ENCODE measurements around the gene SEC24C. TPM values are rescaled to one million over a fixed set of nuclear protein-coding genes. Genes with fewer than 3 reads are reported as not detected.

The SEC24C gene
- total RNA-seq, 2 donors from 2014 or later, result 29.1 to 30.3 TPM

GRCh38 chr10:73744664-73744975 lies 448 bp downstream of the SEC24C start:
- Histone ChIP-seq H3K27ac (peak overlapping the region; percentile 75 to 96 (median 92)), H3K4me1 (peaks cover 44% of the 10 kb centered on the region), H3K36me3 (replicated peaks in 1 of 2; ENCODE audit: insufficient read depth in 1 of 2, low read depth in 2 of 2) (peaks cover 0 to 9% of the 10 kb centered on the region in 2 donors), H3K27me3 (no peaks in the 10 kb centered on the region), H3K9me3 (no peaks in the 10 kb centered on the region), H3K4me3 (peak overlapping the region; percentile 64 to 72)
- TF ChIP-seq CTCF (IDR thresholded peaks at IDR 0.05) (no peak), POLR2A (IDR thresholded peaks at IDR 0.05) (no peak)
- DNase-seq (peak; percentile 43 to 66 (median 62)), ATAC-seq (peak; percentile 8)
- intact Hi-C loops (cut with DNase I), result no loop called here
- 0% methylated on average over 4 to 10 of the region's 10 CpGs for WGBS, 2 donors

- peaks cover 0 to 20% of the 10 kb centered on the region in 2 donors for H3K36me3 ChIP-seq (replicated peaks in 1 of 2; ENCODE audit: insufficient read depth in 1 of 2, low read depth in 2 of 2)
- H3K27me3 ChIP-seq, result no peaks in the 10 kb centered on the region
- H3K4me3 ChIP-seq, result no peak overlapping the region
- H3K4me1 ChIP-seq, result peaks cover 54% of the 10 kb centered on the region
- ATAC-seq, result no peak
- H3K27ac ChIP-seq, result no peak overlapping the region
- intact Hi-C loops (cut with DNase I), result no loop called here
- TF ChIP-seq POLR2A (IDR thresholded peaks at IDR 0.05) (no peak), CTCF (IDR thresholded peaks at IDR 0.05) (no peak)
- 74 to 86% methylated on average over 2 of the region's 2 CpGs for WGBS, 2 donors
- no peaks in the 10 kb centered on the region for H3K9me3 ChIP-seq
- DNase-seq, result no peak
These were observed 2.5 kb downstream of the SEC24C start for GRCh38 chr10:73746721-73747120.

- WGBS, 2 donors, result 62 to 88% methylated on average over 1 of the region's 1 CpG
- peaks cover 27% of the 10 kb centered on the region for H3K4me1 ChIP-seq
- ATAC-seq (no peak), DNase-seq (no peak)
- H3K9me3 ChIP-seq, result no peaks in the 10 kb centered on the region
- peaks cover 0 to 37% of the 10 kb centered on the region in 2 donors for H3K36me3 ChIP-seq (replicated peaks in 1 of 2; ENCODE audit: insufficient read depth in 1 of 2, low read depth in 2 of 2)
- intact Hi-C loops (cut with DNase I), result no loop called here
- no peak overlapping the region for H3K4me3 ChIP-seq
- H3K27me3 ChIP-seq, result no peaks in the 10 kb centered on the region
- TF ChIP-seq POLR2A (IDR thresholded peaks at IDR 0.05) (no peak), CTCF (IDR thresholded peaks at IDR 0.05) (no peak)
- no peak overlapping the region for H3K27ac ChIP-seq
These were observed 6.6 kb downstream of the SEC24C start for GRCh38 chr10:73750819-73751218.

GRCh38 chr10:73756183-73756582 lies 12.0 kb downstream of the SEC24C start:
- Histone ChIP-seq H3K27me3 (no peaks in the 10 kb centered on the region), H3K27ac (no peak overlapping the region), H3K4me1 (no peaks in the 10 kb centered on the region), H3K36me3 (replicated peaks in 1 of 2; ENCODE audit: insufficient read depth in 1 of 2, low read depth in 2 of 2) (peaks cover 12 to 32% of the 10 kb centered on the region in 2 donors), H3K9me3 (no peaks in the 10 kb centered on the region), H3K4me3 (no peak overlapping the region)
- intact Hi-C loops (cut with DNase I), result no loop called here
- DNase-seq, result no peak
- TF ChIP-seq CTCF (IDR thresholded peaks at IDR 0.05), result no peak
- no peak for TF ChIP-seq POLR2A (IDR thresholded peaks at IDR 0.05)
- 25 to 35% methylated on average over 1 of the region's 1 CpG for WGBS, 2 donors
- ATAC-seq, result no peak

- Histone ChIP-seq H3K27ac (no peak overlapping the region), H3K9me3 (no peaks in the 10 kb centered on the region), H3K27me3 (no peaks in the 10 kb centered on the region), H3K36me3 (replicated peaks in 1 of 2; ENCODE audit: insufficient read depth in 1 of 2, low read depth in 2 of 2) (peaks cover 12 to 36% of the 10 kb centered on the region in 2 donors), H3K4me3 (no peak overlapping the region), H3K4me1 (no peaks in the 10 kb centered on the region)
- intact Hi-C loops (cut with DNase I), result no loop called here
- DNase-seq (no peak), ATAC-seq (no peak)
- WGBS, 2 donors, result 88 to 92% methylated on average over 9 of the region's 9 CpGs
- TF ChIP-seq CTCF (IDR thresholded peaks at IDR 0.05) (no peak), POLR2A (IDR thresholded peaks at IDR 0.05) (no peak)
These were observed 14.7 kb downstream of the SEC24C start for GRCh38 chr10:73758704-73759511.
